A549 (cell line): Measurements from ENCODE around the gene LRRC47. TPM values are rescaled to one million over a fixed set of nuclear protein-coding genes. Genes with fewer than 3 reads are reported as not detected.

Source experiments
- ATAC-seq, 2 experiments: fragments of 200-7000 bp in 1 of 2; fragments of >200 bp in 1 of 2; cut with Nextera tagmentation in 1 of 2; cut with Tn5 transposase in 1 of 2; 3 replicates each; pipeline versions ENCODE4 v1.8.0 to v1.9.1; 2018 to 2020; ENCODE audit warnings: mild to moderate bottlenecking in 1 of 2, moderate library complexity in 1 of 2
- CTCF ChIA-PET: fragments of 300-600 bp; sonication (Branson Sonifier 250); formaldehyde crosslinking; extraction: SDS; loops from one replicate; lab custom pipeline; 2021; ENCODE audit warnings: antibody characterized with exemption, inconsistent platforms; lab: Yijun Ruan, JAX
- POLR2A ChIA-PET: fragments of 350-600 bp; formaldehyde crosslinking; extraction: SDS; loops from one replicate; lab custom pipeline; 2021; ENCODE audit warnings: antibody characterized with exemption, inconsistent platforms; lab: Yijun Ruan, JAX
- DNase-seq, 2 experiments: peaks; one replicate each; pipeline versions ENCODE4 v3.0.0 to v3.0.0-alpha.2; 2011 to 2016; ENCODE audit warnings: low read depth in 1 of 2, low spot score in 1 of 2
- FAIRE-seq: peaks from 2 replicates; lab custom pipeline; 2011; peaks lifted over from hg19 to GRCh38; lab: Jason Lieb, UNC
- H3K27ac ChIP-seq, 2 experiments: fragments of >200 bp; sonication (Bioruptor Twin); formaldehyde crosslinking; 3 replicates each; pipeline ENCODE4 v1.5.1; 2016 to 2017
- H3K4me1 ChIP-seq: fragments of >200 bp; sonication (Bioruptor Twin); formaldehyde crosslinking; 3 replicates; pipeline ENCODE4 v1.6.1; 2016
- H3K4me2 ChIP-seq: fragments of >200 bp; sonication (Bioruptor Twin); formaldehyde crosslinking; 3 replicates; pipeline ENCODE4 v1.6.1; 2016
- H3K4me3 ChIP-seq: fragments of >200 bp; sonication (Bioruptor Twin); formaldehyde crosslinking; 3 replicates; pipeline ENCODE4 v1.5.1; 2016
- H3K9me3 ChIP-seq: fragments of >200 bp; sonication (Bioruptor Twin); formaldehyde crosslinking; 3 replicates; pipeline ENCODE4 v1.6.1; 2016
- CBX2 ChIP-seq: fragments of 200-600 bp; sonication (generic); IDR thresholded peaks from 2 replicates; pipeline ENCODE4 v1.6.1; 2016; ENCODE audit warnings: low read depth, mild to moderate bottlenecking, borderline replicate concordance
- CHD4 ChIP-seq: fragments of 200-600 bp; sonication (generic); IDR thresholded peaks from 2 replicates; pipeline ENCODE4 v1.6.1; 2016; ENCODE audit warnings: antibody characterized with exemption, mild to moderate bottlenecking, borderline replicate concordance
- E2F6 ChIP-seq: IDR thresholded peaks from 2 replicates; pipeline ENCODE4 v1.6.1; 2012; ENCODE audit warnings: low read depth, borderline replicate concordance
- EHF ChIP-seq: fragments of 250-450 bp; sonication (Bioruptor Pico); IDR thresholded peaks from 2 replicates; pipeline ENCODE4 v1.5.0; 2020; ENCODE audit warnings: mild to moderate bottlenecking
- EP300 ChIP-seq, 2 experiments: fragments of >200 bp; sonication (Bioruptor Twin); formaldehyde crosslinking; IDR thresholded peaks; 2 replicates in 1 of 2; 3 replicates in 1 of 2; pipeline ENCODE4 v1.6.1; 2016 to 2017
- ESRRA ChIP-seq: fragments of 150-350 bp; IDR thresholded peaks from 2 replicates; pipeline ENCODE4 v1.6.1; 2014; ENCODE audit warnings: mild to moderate bottlenecking, low read length, borderline replicate concordance
- FOXS1 ChIP-seq: fragments of 250-450 bp; sonication (Bioruptor Pico); IDR thresholded peaks from 2 replicates; pipeline ENCODE4 v1.5.0; 2020; ENCODE audit warnings: mild to moderate bottlenecking, moderate library complexity
- GATA3 ChIP-seq: IDR thresholded peaks from 2 replicates; pipeline ENCODE4 v1.6.1; 2012; ENCODE audit warnings: borderline replicate concordance
- HEYL ChIP-seq: fragments of 250-450 bp; sonication (Bioruptor Pico); IDR thresholded peaks from 2 replicates; pipeline ENCODE4 v1.8.0; 2021; ENCODE audit warnings: mild to moderate bottlenecking, moderate library complexity
- JUN ChIP-seq, 2 experiments: fragments of >200 bp; sonication (Bioruptor Twin); formaldehyde crosslinking; IDR thresholded peaks; 2 replicates in 1 of 2; 3 replicates in 1 of 2; pipeline ENCODE4 v1.6.1; 2016 to 2017
- JUNB ChIP-seq: fragments of >200 bp; sonication (Bioruptor Twin); formaldehyde crosslinking; IDR thresholded peaks from 2 replicates; pipeline ENCODE4 v1.6.1; 2016
- MAZ ChIP-seq: fragments of 150-350 bp; IDR thresholded peaks from 2 replicates; pipeline ENCODE4 v1.6.1; 2014; ENCODE audit warnings: antibody characterized with exemption, low read depth, low read length, borderline replicate concordance
- MYC ChIP-seq: IDR thresholded peaks from 2 replicates; pipeline ENCODE4 v1.6.1; 2012; ENCODE audit warnings: mild to moderate bottlenecking, inconsistent platforms, low read length, improper control_type of control experiment, borderline replicate concordance
- PBX3 ChIP-seq: IDR thresholded peaks from 2 replicates; pipeline ENCODE4 v1.6.1; 2012
- POLR2A ChIP-seq: IDR thresholded peaks from 2 replicates; pipeline ENCODE4 v1.6.1; 2012; ENCODE audit warnings: mild to moderate bottlenecking, low read length
- POLR2AphosphoS2 ChIP-seq: conservative IDR thresholded peaks from 2 replicates; pipeline ENCODE4 v1.6.1; 2012; ENCODE audit warnings: low read length, improper control_type of control experiment, inconsistent platforms
- RCOR1 ChIP-seq: fragments of 150-350 bp; IDR thresholded peaks from 2 replicates; pipeline ENCODE4 v1.6.1; 2014; ENCODE audit warnings: antibody characterized with exemption, low read length, low read depth
- SMC3 ChIP-seq: fragments of >200 bp; sonication (Bioruptor Twin); formaldehyde crosslinking; IDR thresholded peaks from 3 replicates; pipeline ENCODE4 v1.6.1; 2018; ENCODE audit warnings: inconsistent platforms
- TFCP2L1 ChIP-seq: fragments of 250-450 bp; sonication (Bioruptor Pico); IDR thresholded peaks from 2 replicates; pipeline ENCODE4 v1.5.0; 2021; ENCODE audit warnings: mild to moderate bottlenecking
- ZFP36 ChIP-seq: fragments of 450-650 bp; IDR thresholded peaks from 2 replicates; pipeline ENCODE4 v1.6.1; 2014; ENCODE audit warnings: borderline replicate concordance; ENCODE audit not compliant: partially characterized antibody
- ZNF302 ChIP-seq: fragments of 250-450 bp; sonication (Bioruptor Pico); IDR thresholded peaks from 2 replicates; pipeline ENCODE4 v1.9.0; 2021; ENCODE audit warnings: inconsistent platforms, mild to moderate bottlenecking, moderate library complexity
- ZSCAN20 ChIP-seq: fragments of 250-450 bp; sonication (Bioruptor Pico); IDR thresholded peaks from 2 replicates; pipeline ENCODE4 v1.8.0; 2022; ENCODE audit warnings: mild to moderate bottlenecking, moderate library complexity
- WGBS: methylation state at CpG from one replicate; pipeline ENCODE4 v1.1.6; 2017; ENCODE audit errors: missing lambda C conversion rate; 5-methylcytosine and 5-hydroxymethylcytosine counted together
- polyA plus RNA-seq, 4 experiments: library from polyadenylated mRNA; depleted of rRNA in 3 of 4; stranded (reverse); fragments of >200 nt; fragmentation: RNase III in 1 of 4; extraction: RNeasy Plus Mini Kit Qiagen cat#74134 plus additional on column Dnase treatment in 1 of 4; gene quantifications; 2 replicates in 3 of 4; 3 replicates in 1 of 4; pipeline ENCODE4 v1.2.3, GENCODE V29; 2011 to 2017
- TF ChIP-seq, protein P1 (sequence below): fragments of >200 bp; sonication (Bioruptor Twin); formaldehyde crosslinking; IDR thresholded peaks from 3 replicates; pipeline ENCODE4 v1.6.1; 2016

LRRC47 gene
- polyA plus RNA-seq, 2 of the 4 experiments (the other 2 are of a cell fraction): 28.5 to 41.6 TPM

GRCh38 chr1:3762151-3762872, 34.0 kb downstream of the LRRC47 start:
- no peak for TF ChIP-seq GATA3
- TF ChIP-seq ESRRA: no peak
- no peak for TF ChIP-seq HEYL (CRISPR knock-in tag)
- no peak for TF ChIP-seq EP300 (IDR thresholded peaks at IDR 0.05)
- no peak for TF ChIP-seq PBX3
- TF ChIP-seq FOXS1 (CRISPR knock-in tag): no peak
- no peak for TF ChIP-seq CHD4
- TF ChIP-seq ZNF302 (CRISPR knock-in tag): no peak
- TF ChIP-seq, protein P1, sequence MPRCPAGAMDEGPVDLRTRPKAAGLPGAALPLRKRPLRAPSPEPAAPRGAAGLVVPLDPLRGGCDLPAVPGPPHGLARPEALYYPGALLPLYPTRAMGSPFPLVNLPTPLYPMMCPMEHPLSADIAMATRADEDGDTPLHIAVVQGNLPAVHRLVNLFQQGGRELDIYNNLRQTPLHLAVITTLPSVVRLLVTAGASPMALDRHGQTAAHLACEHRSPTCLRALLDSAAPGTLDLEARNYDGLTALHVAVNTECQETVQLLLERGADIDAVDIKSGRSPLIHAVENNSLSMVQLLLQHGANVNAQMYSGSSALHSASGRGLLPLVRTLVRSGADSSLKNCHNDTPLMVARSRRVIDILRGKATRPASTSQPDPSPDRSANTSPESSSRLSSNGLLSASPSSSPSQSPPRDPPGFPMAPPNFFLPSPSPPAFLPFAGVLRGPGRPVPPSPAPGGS: no peak
- no peak for TF ChIP-seq POLR2AphosphoS2
- TF ChIP-seq JUNB: no peak
- no peak for TF ChIP-seq SMC3
- no peak for TF ChIP-seq MYC
- TF ChIP-seq CBX2: no peak
- no peak for TF ChIP-seq TFCP2L1 (CRISPR knock-in tag)
- TF ChIP-seq POLR2A: no peak
- TF ChIP-seq MAZ: no peak
- no peak for TF ChIP-seq ZSCAN20

GRCh38 chr1:3761296-3762010, 34.8 kb downstream of the LRRC47 start:
- 55% methylated on average over 14 of the region's 17 CpGs for WGBS
- DNase-seq: no peak
- H3K4me1 ChIP-seq: no peaks in the 10 kb centered on the region
- H3K4me2 ChIP-seq: no peak overlapping the region
- ChIA-PET POLR2A (no interaction called here), CTCF (interaction anchor here (1.0 to 1.2 kb wide), 2 partner anchors 8 to 15 kb away, joined by 4 read pairs; no protein-coding TSS in a partner anchor)
- peaks cover 8% of the 10 kb centered on the region; the same call in 1 of the 3 replicates for H3K9me3 ChIP-seq
- TF ChIP-seq EHF (CRISPR knock-in tag): no peak
- TF ChIP-seq RCOR1: no peak
- TF ChIP-seq JUN (IDR thresholded peaks at IDR 0.05): no peak
- FAIRE-seq: no peak
- H3K4me3 ChIP-seq: no peak overlapping the region
- H3K27ac ChIP-seq: no peak overlapping the region
- ATAC-seq: no peak

More at GRCh38 chr1:3762151-3762872, 34.0 kb downstream of the LRRC47 start:
- ChIA-PET POLR2A (no interaction called here), CTCF (no interaction called here)
- no peaks in the 10 kb centered on the region for H3K4me1 ChIP-seq
- no peak overlapping the region for H3K27ac ChIP-seq
- H3K9me3 ChIP-seq: peaks cover 8% of the 10 kb centered on the region; the same call in 1 of the 3 replicates
- ATAC-seq (no peak), FAIRE-seq (no peak), DNase-seq (no peak)
- no peak overlapping the region for H3K4me2 ChIP-seq
- WGBS: 80% methylated on average over 1 of the region's 15 CpGs
- H3K4me3 ChIP-seq: no peak overlapping the region

GRCh38 chr1:3759796-3760195, 36.5 kb downstream of the LRRC47 start:
- CTCF ChIA-PET: interaction anchor here (0.9 kb wide), 1 partner anchor 18 kb away, joined by 5 read pairs; no protein-coding TSS in a partner anchor
- no peak for ATAC-seq
- no peak overlapping the region for H3K4me2 ChIP-seq
- no peak for TF ChIP-seq ZFP36
- TF ChIP-seq E2F6: no peak
- no peak for DNase-seq
- WGBS: 42% methylated on average over 6 of the region's 6 CpGs
- H3K4me3 ChIP-seq: no peak overlapping the region
- H3K27ac ChIP-seq: no peak overlapping the region
- POLR2A ChIA-PET: no interaction called here
- no peak for FAIRE-seq
- H3K9me3 ChIP-seq: peaks cover 8% of the 10 kb centered on the region; the same call in 1 of the 3 replicates
- H3K4me1 ChIP-seq: no peaks in the 10 kb centered on the region
